Fibroblast of gingiva (primary cell): ENCODE measurements around the gene HMOX1.

Experiments
- DNase-seq: peaks from one replicate; pipeline ENCODE4 v3.0.0-alpha.2; 2011; ENCODE audit warnings: low read depth

HMOX1 gene

DNA sequence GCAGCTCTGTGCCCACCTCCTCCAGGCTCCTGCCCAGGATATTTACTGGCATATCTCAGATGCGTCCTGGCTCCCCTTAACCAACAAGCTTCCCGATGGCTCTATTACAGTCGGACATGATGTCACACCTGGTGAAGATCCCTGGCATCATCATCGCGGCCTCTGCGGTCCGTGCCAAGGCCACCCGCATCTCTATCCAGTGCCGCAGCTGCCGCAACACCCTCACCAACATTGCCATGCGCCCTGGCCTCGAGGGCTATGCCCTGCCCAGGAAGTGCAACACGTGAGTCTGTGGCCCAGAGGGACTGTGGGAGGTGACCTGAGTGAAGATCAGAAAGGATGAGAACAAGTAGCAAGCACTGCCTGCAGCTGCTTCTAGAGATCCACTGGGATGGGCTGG is 25.5 kb downstream of the HMOX1 start:
- DNase-seq, result no peak

- no peak for DNase-seq
Observed at GRCh38 chr22:35407362-35407761, 26.5 kb downstream of the HMOX1 start.

GRCh38 chr22:35409783-35410662 is 29.1 kb downstream of the HMOX1 start:
- no peak for DNase-seq

DNA sequence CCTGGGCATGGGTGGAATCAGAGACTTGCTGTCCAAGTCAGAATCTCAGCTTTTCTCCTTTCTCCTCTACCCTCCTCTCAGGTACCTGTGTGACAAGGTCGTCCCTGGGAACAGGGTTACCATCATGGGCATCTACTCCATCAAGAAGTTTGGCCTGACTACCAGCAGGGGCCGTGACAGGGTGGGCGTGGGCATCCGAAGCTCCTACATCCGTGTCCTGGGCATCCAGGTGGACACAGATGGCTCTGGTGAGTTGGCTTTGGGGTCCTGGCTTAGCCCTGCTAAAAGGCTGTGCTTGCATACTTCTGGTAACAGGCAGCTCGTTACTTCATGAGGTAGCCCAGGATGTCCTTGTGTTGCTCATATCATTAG is 29.8 kb downstream of the HMOX1 start:
- DNase-seq, result no peak

DNA sequence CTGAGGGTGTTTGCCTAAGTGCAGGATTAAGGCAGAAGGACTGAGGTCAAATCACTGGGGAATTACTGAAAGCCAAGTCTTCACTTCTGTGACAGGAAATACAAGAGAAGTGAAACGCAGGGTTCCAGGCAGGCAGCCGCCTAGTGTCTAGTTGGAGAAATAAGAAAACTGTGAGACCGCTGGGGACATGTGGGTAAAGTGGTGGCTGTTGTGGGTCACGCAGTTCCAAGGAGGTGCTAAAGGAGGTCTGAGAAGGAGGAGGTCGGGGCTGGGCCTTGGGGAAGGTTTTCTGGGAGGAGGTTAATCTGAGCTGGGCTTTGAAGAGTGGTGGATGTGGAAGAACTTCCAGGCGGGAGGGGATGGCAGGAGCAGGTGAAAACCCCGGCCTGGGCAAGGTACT is 30.2 kb downstream of the HMOX1 start:
- no peak for DNase-seq

GRCh38 chr22:35413624-35414023 is 32.7 kb downstream of the HMOX1 start:
- DNase-seq, result no peak

DNA sequence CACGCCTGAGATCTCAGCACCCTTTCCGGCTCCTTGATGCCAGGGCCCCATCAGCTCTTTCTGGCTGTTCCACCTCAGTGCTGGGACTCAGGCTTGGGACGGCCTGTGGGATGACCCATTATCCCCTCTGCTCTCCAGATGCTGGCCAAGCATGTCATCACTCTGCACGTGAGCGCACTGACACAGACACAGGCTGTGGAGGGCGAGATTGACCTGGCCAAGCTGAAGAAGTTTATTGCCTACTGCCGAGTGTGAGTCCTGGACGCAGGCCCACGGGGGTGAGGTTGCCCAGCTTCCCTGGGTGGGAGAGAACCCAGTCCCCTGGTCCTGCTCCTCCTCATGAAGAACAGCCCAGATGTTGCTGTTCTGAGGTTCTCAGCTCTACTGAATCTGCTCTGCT is 36.7 kb downstream of the HMOX1 start:
- no peak for DNase-seq

GRCh38 chr22:35418088-35418487 is 37.2 kb downstream of the HMOX1 start:
- DNase-seq, result peak; percentile 44

DNA sequence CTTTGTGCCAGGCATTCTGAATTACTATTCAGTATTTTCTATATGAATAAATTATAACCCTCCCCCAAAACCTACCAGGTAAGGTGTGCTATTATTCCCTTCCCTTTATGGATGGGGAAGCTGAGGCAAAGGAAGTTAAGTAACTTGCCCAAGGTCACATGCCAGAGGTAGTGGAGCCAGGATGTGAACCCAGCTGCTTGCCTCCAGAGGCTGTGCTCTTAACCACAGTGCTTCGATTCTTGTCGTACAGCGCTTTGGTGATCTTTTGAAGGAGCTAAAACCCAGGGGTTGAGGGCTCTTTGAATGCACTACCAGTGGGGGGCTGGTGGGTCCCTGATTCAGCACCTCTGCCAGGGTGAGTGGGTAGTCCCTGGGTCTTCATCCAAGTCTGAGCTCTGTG is 37.8 kb downstream of the HMOX1 start:
- no peak for DNase-seq

- no peak for DNase-seq
Observed at GRCh38 chr22:35419756-35420155, 38.9 kb downstream of the HMOX1 start.

- DNase-seq, result no peak
Observed at GRCh38 chr22:35421121-35421520, 40.2 kb downstream of the HMOX1 start.

DNA sequence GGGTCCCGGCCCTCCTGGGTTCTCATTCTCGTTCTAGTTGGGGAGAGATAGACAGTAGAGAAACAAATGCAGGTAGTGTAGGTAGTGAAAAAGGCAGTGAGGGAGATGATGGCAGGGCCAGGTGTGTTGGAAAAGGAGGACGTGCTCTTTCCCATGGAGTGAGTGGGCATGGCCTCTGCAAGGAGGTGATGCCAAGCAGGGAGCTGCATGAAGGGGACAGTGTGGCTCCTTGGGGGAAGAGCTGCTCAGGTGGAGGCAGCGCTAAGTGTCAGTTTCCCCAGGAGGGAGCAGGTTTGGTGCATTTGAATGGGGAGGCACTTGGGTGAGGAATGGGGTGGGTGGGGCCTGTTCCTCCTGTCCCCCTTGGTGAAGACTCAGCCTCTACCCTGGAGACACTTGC is 41.2 kb downstream of the HMOX1 start:
- DNase-seq, result no peak

- DNase-seq, result no peak
Observed at GRCh38 chr22:35422936-35423335, 42.0 kb downstream of the HMOX1 start.

- DNase-seq, result no peak
Observed at GRCh38 chr22:35424081-35424480, 43.2 kb downstream of the HMOX1 start.

GRCh38 chr22:35424761-35425160 is 43.9 kb downstream of the HMOX1 start:
- DNase-seq, result no peak

GRCh38 chr22:35425546-35425945 is 44.6 kb downstream of the HMOX1 start:
- DNase-seq, result no peak

DNA sequence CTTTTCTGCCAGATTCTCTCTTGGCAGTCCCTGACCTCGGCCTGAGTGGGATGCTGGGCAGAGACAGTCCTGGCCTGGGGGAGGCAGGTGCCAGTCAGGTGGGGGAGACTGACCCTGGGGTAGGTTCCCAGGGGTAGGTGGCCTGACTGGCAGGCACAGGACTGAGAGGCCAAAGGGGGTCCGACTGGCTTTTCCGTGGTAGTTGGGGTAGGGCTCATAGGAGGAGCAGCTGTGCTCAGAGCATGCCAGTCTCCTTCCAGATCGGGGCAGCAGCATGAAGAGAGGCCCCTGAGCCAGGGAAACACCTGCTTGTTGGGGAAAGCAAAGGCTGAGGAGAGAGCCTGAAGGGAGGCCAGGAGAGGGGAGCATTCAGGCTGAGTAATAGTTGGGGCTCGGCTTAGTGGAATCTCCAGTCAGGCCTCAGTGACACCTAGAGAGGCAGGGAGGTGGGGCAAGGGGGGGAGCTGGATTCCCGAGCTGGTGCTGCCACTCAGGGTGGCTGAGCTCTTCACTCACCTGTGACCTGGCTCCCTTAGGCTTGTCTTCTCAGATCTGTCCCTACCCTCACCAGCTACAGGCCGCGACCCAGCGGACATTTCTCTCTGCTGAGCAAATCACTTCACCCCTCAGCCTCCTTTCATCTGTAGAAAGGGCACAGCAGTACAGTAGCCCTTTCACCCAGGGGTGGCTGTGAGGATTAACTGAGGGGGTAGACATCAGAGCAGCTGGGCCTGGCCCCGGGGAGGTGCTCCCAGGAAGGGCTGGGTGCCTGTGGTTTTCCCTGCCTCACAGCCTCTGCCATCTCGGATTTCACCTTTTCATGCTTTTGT is 45.3 kb downstream of the HMOX1 start:
- peak; percentile 5 for DNase-seq

DNA sequence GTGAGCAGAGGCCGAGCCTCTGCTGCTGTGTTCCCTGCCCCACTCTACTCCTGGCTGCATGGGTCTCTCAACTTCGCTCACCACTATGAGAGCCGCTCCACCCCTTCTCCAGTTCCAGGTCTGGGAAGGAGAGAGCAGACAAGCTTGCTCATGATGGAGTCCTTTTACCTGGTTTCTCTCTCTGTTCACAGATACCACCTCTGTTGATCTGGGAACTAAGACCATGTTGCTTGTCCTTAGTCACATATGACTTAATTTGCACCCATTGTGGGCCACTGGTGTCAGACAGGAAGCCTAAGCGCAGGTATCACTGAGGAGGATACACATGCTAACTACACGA is 45.9 kb downstream of the HMOX1 start:
- no peak for DNase-seq

DNA sequence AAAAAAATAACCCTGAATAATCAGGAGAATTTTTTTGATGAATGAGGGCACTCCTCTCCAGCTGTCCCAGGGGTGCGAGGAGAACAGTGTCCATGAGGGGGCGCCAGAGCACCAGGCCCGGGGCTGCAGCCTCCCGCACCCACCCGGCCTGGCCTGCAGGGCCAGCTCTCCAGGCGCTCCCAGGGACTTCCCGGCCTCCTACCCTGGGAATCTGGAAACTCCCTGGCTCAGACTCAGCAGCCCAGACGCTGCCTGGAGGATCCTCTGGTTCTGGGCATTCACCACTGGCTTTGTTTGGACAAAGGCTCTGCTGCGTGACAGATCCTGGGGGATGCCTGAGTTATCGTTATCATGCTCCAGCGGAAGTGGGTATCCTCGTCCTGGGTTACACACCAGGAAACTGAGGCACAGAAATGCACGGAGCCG is 50.0 kb downstream of the HMOX1 start:
- peak; percentile 87 for DNase-seq

- no peak for DNase-seq
Observed at GRCh38 chr22:35431483-35432227, 50.8 kb downstream of the HMOX1 start.

DNA sequence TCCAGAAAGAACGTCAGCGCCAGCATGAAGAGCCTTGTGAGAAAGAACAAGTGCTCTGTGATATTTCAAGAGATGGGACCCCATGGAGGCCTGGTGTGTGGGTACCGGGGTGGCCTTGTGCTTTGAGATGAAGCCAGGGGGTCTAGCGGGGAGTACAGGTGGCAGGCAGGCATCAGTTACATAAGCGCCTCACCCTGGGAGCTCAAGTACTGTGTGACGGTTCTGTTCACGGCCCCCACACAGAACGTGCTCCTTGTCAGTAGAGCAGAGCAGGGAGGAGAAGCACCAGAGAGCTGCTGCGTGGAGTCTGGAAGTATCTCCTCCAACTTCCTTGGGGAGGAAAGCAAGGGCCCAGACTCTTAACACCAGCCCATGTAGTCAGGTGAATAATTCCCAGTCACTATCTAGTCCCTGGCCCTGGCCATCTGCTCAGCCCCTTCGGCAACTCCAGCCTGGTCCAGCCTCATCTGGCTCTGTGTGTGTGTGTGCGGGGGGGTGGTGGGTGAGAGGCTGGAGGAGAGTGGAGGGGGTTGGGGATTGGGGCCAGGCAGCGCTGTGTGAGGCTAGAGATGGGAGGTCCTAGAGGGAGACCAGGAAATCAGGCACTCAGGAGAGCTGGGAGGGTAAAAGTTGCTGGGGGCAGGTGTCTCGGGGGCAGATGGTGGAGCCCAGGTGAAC is 51.5 kb downstream of the HMOX1 start:
- DNase-seq, result no peak

- no peak for DNase-seq
Observed at GRCh38 chr22:35434061-35434710, 53.3 kb downstream of the HMOX1 start.
